Suppressor macrophage treated with lipopolysaccharide for 1 hour (primary cell): ENCODE results near the gene RTN4IP1.
"Not testable (repeated sequence)": the region's sequence is repeated elsewhere in the genome, so short reads cannot be mapped to it uniquely, and the experiment has no call there.

Experiments used
- DNase-seq, 3 donors: peaks; one replicate each; pipeline ENCODE4 v3.0.0-alpha.2; 2020 to 2022

Gene RTN4IP1

GRCh38 chr6:106629103-106629858 is at the start of gene RTN4IP1, which contains the start of gene QRSL1:
TSS of gene RTN4IP1 (minus strand) at chr6:106629498. CDS start at chr6:106629021, 477 bp downstream.
TSS of gene QRSL1 (plus strand) at chr6:106629578. CDS start at chr6:106629682, 104 bp downstream.
- DNase-seq, result peak; percentile 91 to 96 (median 94)

- DNase-seq, result no peak
Measured at GRCh38 chr6:106677282-106677681, 48.0 kb upstream of the RTN4IP1 start.

GRCh38 chr6:106674541-106675229 is 45.4 kb upstream of the RTN4IP1 start:
- no peak for DNase-seq

- DNase-seq, result no peak
Measured at GRCh38 chr6:106671651-106672050, 42.4 kb upstream of the RTN4IP1 start.

- DNase-seq, result no peak
Measured at GRCh38 chr6:106670236-106670635, 40.9 kb upstream of the RTN4IP1 start.

- DNase-seq, result no peak
Measured at GRCh38 chr6:106667022-106667402, 37.7 kb upstream of the RTN4IP1 start.

GRCh38 chr6:106666282-106667021 is 37.2 kb upstream of the RTN4IP1 start:
- DNase-seq, result peak; percentile 7 to 27 (median 11)

- no peak for DNase-seq
Measured at GRCh38 chr6:106662458-106662857, 33.2 kb upstream of the RTN4IP1 start.

GRCh38 chr6:106659859-106660258 is 30.6 kb upstream of the RTN4IP1 start:
- no peak for DNase-seq

- DNase-seq, result no peak
Measured at GRCh38 chr6:106658469-106658868, 29.2 kb upstream of the RTN4IP1 start.

- no peak for DNase-seq
Measured at GRCh38 chr6:106648651-106649308, 19.5 kb upstream of the RTN4IP1 start.

GRCh38 chr6:106643061-106643460 is 13.8 kb upstream of the RTN4IP1 start:
- DNase-seq, result no peak

- no peak for DNase-seq
Measured at GRCh38 chr6:106642476-106642875, 13.2 kb upstream of the RTN4IP1 start.

- no peak for DNase-seq
Measured at GRCh38 chr6:106639812-106640211, 10.5 kb upstream of the RTN4IP1 start.

- DNase-seq, result peak; percentile 3 to 57 (median 54)
Measured at GRCh38 chr6:106637717-106638341, 8.5 kb upstream of the RTN4IP1 start.

GRCh38 chr6:106637051-106637716 is 7.9 kb upstream of the RTN4IP1 start:
- DNase-seq, result peak; percentile 34 to 48 (median 46)

- DNase-seq, result no peak
Measured at GRCh38 chr6:106634565-106634964, 5.3 kb upstream of the RTN4IP1 start.

GRCh38 chr6:106631346-106631745 is 2.0 kb upstream of the RTN4IP1 start:
- no peak for DNase-seq

- no peak for DNase-seq
Measured at GRCh38 chr6:106630366-106630765, 1.1 kb upstream of the RTN4IP1 start.

GRCh38 chr6:106629859-106630163 is 513 bp upstream of the RTN4IP1 start:
- DNase-seq, result no peak

- DNase-seq, result no peak
Measured at GRCh38 chr6:106628658-106629102, 618 bp downstream of the RTN4IP1 start.

GRCh38 chr6:106627760-106628159 is 1.5 kb downstream of the RTN4IP1 start:
- DNase-seq, result not testable (repeated sequence)
